ENCODE measurements around the gene RPLP2.

GRCh38 chr11:836274-836673 is 26.5 kb downstream of the RPLP2 start:
- TF ChIP-seq, protein P1, sequence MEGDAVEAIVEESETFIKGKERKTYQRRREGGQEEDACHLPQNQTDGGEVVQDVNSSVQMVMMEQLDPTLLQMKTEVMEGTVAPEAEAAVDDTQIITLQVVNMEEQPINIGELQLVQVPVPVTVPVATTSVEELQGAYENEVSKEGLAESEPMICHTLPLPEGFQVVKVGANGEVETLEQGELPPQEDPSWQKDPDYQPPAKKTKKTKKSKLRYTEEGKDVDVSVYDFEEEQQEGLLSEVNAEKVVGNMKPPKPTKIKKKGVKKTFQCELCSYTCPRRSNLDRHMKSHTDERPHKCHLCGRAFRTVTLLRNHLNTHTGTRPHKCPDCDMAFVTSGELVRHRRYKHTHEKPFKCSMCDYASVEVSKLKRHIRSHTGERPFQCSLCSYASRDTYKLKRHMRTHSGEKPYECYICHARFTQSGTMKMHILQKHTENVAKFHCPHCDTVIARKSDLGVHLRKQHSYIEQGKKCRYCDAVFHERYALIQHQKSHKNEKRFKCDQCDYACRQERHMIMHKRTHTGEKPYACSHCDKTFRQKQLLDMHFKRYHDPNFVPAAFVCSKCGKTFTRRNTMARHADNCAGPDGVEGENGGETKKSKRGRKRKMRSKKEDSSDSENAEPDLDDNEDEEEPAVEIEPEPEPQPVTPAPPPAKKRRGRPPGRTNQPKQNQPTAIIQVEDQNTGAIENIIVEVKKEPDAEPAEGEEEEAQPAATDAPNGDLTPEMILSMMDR (optimal IDR thresholded peaks at IDR 0.05 in 1 of 3, IDR thresholded peaks at IDR 0.05 in 1 of 3, conservative IDR thresholded peaks at IDR 0.05 in 1 of 3; ENCODE audit: extremely low read depth in 1 of 3, insufficient read depth in 2 of 3, low read length in 3 of 3): no peak
- TF ChIP-seq EZH2 (IDR thresholded peaks at IDR 0.05; ENCODE audit: low read length): no peak
